NCI-H524 treated with DMSO at 0.1 percent for 48 hours (cell line): ENCODE data around the gene AARS2.
"Not testable (repeated sequence)": the region's sequence is repeated elsewhere in the genome, so short reads cannot be mapped to it uniquely, and the experiment has no call there.

Experiments
- DNase-seq: peaks from one replicate; lab custom pipeline; 2025; lab: John Stamatoyannopoulos, UW

Gene AARS2

DNA sequence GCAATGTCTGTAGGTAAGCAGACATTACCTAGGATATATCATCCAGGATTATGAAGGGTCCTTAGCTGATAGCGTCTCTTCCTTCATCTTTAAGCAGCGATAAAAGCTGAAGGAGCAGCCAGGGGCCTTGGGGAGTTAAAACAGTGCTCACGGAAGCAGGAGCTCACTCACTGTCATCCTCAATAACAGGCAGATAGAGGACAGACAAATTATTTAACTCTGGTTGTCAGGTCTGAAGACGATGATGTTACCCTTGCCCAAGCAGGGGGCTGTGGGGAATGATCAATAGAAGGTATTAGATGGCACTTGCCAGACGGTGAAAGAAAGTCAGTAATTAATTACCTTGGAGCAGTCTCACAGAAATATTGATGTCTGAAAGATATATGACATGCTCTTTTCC is 16.7 kb upstream of the AARS2 start:
- no peak for DNase-seq

DNA sequence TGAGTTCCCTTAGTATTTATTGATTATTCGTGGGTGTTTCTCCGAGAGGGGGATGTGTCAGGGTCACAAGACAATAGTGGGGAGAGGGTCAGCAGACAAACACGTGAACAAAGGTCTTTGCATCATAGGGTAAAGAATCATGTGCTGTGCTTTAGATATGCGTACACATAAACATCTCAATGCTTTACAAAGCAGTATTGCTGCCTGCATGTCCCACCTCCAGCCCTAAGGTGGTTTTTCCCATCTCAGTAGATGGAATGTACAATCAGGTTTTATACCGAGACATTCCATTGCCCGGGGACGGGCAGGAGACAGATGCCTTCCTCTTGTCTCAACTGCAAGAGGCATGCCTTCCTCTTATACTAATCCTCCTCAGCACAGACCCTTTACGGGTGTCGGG is 15.1 kb upstream of the AARS2 start:
- not testable (repeated sequence) for DNase-seq

DNA sequence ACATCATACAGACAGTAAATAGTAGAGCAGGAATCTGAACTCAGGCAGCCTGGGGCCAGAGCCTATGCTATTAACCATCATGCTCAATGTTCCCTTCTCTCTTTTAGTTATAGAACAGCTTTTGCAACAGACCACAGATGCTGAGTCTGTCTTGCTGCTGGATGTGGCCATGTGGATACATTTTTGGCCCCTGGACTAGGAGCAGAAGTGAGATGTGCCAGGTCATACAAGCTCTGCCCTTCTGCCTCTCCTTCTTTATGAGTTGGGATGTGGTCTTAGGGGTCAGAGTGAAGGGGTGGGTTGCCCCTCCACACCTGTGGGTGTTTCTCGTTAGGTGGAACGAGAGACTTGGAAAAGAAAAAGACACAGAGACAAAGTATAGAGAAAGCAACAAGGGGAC is 14.6 kb upstream of the AARS2 start:
- DNase-seq: no peak

DNA sequence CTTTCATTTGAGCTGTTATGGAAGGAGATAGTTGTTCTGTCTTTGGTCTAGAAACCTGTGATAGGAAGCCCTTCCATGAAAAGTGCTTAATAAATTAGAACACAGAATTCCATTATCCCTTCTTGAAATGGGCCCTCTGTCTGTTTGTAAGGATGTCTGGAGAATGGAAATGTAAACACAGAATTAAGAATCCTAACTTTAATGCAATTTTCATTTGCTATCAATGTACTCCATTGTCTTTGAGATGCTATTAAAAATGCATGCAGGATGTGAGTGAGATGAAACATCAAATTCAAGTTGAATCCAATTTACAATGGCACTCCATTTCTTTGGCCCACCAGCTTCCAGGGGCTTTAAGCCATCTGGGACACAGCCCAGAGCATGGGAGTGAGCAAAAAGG is 13.9 kb upstream of the AARS2 start:
- DNase-seq: no peak

DNA sequence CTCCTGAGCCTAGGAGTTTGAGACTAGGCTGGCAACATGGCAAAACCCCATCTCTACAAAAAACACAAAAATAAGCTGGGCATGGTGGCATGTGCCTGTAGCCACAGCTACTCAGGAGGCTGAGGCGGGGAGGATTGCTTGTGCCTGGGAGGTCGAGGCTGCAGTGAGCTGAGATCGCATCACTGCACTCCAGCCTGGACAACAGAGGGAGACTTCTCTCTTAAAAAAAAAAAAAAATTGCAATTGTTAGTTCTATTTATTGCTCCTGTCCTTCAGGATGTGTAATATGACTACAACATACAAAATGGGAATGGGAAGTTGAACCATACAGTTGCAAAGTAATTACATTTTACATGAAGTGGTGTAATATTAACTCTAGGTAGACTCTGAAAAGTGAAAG is 8.1 kb upstream of the AARS2 start:
- no peak for DNase-seq

DNA sequence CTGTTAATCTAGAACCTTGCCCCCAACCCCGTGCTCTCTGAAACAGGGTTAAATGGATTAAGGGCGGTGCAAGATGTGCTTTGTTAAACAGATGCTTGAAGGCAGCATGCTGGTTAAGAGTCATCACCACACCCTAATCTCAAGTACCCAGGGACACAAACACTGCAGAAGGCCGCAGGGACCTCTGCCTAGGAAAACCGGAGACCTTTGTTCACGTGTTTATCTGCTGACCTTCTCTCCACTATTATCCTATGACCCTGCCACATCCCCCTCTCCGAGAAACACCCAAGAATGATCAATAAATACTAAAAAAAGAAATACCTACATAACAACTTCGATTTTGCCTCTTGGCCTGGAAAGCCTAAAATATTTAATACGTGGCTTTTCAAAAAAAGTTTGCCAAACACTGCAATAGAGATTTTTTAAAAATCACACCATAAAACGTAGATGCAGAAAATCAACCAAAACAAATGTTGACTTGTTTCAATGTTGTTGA is 4.0 kb upstream of the AARS2 start:
- DNase-seq: peak; percentile 38

DNA sequence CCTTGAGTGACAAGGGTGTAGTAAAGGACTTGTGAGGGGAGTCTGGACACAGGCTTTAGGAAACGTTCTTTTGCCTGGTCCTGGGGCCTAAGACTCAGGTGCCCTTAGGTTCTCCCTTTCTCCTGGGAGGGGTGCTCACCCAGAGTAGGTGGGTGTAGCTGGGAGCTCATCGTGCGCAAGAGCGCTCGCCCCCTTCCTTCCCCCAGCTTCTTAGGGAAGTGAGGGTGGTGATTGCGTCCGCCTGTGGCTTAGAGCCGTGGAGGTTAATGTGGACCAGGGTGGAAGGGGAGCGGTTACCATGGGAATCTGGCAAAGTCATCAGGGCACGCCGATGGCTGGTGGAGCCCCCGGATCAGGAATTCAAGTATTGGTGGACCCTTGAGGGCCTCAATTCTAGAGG is 3.3 kb upstream of the AARS2 start:
- DNase-seq: no peak

DNA sequence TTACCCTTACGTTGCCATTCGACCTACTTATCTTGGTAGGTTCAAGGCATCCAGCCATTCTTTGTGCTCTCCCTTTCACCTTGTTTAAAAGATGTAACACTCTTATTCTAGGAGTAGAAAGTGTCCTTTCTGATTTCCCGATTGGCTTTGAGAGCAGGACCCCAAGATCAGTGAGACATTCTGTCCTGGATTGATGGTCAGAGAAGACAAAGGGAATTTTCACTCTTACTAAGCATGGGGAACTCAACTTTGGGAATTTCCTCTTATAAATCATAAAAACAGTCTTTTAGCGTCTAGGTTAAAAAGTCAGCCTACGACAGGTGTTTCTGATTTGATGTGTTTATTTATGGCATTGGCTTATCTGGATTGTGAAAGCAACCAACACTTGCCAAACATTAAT is 2.8 kb upstream of the AARS2 start:
- DNase-seq: no peak

DNA sequence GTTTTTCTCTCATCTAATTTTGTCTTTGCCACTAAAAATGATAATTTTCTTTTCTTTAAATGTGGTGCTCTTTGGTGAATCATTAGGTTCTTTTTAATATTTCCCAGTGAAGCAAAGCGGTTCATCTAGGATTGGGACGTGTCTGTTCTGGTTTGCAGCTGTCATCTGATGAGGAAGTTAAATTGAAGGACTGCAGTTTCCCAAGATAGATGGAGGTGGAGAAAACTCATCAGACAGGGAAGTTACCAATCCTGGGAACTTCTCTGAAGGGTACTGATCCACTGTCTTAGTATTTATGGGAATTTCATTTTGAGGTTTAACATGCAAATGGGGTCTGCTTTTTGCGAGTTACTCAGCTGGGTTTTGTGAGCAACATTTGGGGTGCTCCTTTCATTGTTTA is 2.4 kb upstream of the AARS2 start:
- DNase-seq: no peak

DNA sequence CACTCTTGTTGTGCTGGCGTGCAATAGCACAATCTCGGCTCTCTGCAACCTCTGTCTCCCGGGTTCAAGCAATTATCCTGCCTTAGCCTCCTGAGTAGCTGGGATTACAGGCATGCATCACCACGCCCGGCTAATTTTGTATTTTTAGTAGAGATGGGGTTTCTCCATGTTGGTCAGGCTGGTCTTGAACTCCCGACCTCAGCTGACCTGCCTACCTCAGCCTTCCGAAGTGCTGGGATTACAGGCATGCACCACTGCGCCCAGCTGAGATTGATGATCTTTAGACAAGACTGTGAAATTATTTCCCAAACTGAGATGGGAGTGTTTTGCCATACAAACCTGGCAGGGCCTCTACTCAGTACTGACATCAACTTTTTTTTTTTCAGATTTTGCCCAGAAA is 1.5 kb upstream of the AARS2 start:
- not testable (repeated sequence) for DNase-seq

DNA sequence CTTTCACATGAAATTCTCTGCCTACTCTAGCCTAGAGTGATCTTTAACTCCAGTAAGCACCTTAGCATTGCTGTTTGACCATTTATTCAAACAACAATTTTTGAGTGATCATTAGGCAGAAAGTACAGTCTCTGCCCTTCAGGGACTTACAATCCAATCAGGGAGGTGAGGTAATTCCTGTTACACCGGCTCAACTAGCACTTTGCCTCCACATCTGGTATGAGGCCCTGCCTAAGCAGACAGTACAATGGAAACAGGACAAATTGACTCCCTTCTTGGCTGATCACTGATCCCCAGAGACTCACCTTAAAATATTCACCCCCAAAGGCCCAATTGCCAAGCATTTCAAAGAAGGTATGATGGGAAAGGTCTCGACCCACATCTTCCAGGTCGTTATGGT is 1.4 kb downstream of the AARS2 start:
- no peak for DNase-seq

DNA sequence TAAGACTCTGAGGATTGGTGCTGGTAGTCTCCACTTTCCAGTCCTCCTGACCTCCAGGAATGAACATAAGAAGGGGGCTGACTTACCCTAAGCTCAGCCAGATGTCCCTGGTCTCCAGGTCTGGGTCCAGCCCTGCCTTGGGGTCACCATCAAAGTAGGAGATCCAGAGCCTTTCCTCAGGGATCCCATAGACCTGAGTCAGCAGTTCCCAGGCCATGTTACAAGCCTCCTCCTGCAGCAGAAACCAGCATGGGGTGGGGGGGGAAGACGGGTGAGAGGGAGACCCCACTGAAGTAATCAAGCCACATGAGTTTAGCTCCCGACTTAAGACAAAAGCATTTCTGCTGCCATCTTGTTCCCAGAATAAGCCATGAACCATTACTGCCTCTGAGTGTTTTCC is 1.8 kb downstream of the AARS2 start:
- no peak for DNase-seq

DNA sequence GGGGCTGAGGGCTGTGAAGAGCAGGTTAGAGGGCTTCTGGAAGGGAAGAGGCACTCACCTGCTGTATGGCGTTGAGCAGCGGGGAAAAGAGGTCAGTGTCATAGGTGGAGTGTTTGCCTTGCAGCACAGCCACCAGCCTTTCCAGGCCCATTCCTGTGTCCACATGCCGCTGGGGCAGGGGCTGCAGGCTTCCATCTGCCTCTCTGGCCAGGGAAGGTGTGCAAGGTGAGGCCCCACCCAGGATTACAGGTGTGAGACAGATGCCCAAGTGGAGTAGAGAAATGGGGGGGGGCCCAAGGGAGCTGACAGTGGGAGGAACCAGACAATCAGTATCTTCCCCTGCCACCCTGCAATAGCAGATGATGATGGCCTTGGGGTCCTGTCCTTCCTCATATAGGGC is 2.9 kb downstream of the AARS2 start:
- DNase-seq: no peak

DNA sequence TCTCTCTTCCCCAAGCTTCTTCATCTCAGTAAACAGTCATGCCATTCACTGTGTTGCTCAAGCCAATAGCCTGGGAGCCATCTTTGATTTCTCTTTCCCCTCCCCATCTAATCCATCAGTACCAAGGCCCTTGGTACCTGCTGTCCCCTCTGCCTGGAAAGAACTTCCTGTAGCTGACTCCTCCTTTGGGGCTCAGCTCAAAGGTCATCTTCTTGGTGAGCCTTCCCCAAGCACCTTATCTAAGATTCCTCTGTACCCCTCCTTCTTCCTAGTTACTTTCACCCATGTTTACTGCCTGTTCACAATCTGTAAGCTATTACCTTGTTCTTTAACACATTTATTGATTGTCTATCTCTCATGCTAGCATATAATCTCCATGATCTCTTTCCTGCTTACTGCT is 3.5 kb downstream of the AARS2 start:
- no peak for DNase-seq

DNA sequence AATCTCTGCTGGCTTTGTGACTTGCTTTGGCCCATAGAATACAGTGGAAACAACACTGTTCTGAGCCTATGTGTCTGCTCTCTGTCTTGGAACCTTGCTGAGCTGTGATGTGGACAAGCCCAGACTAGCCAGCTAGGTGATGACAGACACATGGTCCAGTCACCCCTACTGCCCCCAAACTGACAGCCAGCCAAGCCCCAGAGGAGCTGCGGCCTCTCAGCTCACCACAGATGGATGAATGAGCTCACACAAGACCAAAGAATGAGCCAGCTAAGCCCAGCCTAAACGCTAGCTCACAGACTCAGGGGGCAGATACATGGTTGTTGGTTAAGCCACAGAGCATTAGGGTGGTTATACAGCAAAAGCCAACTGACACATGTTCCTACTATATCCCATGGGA is 4.1 kb downstream of the AARS2 start:
- DNase-seq: no peak

DNA sequence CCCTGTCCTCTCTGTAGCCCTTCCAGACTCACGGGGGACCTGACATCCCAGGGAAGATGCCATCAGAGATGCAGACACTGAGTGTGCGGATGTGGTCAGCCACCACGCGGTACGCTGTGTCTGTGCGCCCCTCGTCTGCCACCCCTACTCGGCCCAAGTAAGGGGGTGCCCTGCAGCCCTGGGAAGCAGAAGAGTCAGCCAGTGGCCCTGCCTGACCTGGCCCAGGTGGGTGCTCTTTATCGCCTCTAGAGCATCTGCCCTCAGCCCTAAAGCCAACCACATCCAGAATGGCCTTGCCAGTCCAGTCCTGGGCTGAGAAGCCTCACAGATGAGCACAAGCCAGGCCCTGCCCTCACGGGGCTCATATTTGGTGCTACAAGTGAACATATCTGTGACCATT is 5.9 kb downstream of the AARS2 start:
- DNase-seq: no peak

DNA sequence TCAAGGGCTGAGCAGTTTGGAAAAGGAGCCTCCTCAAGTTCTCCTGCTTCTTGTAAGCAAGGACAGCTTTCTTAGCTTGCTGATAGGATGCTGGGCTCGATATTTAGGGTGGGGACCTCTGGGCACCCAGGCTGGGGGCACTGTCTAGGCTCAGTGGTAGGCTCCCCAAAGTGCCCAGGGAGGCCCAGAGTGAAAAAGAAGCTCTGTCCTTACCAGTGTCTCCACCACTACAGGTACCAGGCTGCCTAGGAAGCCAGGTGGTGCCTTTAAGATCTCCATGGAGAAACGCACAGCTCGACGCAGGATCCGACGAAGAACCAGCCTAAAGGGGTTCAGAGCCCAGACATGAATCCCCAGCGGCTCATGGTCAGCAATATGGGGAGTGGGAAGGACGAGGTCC is 6.4 kb downstream of the AARS2 start:
- no peak for DNase-seq

DNA sequence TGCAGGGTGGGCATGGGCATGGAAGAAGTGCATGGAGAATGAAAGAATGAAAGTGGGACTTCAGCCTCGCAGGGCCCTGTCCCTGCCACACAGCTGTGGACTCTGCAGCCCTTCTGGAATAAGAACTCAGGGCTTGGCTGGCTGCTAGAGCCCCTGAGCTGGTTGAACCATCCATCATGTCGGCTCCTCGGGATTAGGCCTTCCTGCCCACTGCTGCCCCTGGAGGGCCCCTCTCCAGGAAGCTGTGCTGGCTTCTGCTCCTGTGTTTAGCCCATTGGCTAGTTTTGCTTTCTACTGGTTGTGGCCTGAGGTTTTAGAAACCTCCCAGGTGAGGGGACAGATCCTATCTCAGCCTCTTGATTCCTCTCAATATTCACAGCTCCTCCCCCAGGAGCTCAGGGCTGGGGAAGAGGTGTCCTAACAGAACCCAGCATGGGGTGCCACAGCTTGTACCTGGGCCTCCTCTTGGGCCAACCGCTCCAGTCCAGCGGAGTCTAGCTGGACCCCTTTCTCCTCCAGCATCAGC is 7.9 kb downstream of the AARS2 start:
- DNase-seq: no peak

DNA sequence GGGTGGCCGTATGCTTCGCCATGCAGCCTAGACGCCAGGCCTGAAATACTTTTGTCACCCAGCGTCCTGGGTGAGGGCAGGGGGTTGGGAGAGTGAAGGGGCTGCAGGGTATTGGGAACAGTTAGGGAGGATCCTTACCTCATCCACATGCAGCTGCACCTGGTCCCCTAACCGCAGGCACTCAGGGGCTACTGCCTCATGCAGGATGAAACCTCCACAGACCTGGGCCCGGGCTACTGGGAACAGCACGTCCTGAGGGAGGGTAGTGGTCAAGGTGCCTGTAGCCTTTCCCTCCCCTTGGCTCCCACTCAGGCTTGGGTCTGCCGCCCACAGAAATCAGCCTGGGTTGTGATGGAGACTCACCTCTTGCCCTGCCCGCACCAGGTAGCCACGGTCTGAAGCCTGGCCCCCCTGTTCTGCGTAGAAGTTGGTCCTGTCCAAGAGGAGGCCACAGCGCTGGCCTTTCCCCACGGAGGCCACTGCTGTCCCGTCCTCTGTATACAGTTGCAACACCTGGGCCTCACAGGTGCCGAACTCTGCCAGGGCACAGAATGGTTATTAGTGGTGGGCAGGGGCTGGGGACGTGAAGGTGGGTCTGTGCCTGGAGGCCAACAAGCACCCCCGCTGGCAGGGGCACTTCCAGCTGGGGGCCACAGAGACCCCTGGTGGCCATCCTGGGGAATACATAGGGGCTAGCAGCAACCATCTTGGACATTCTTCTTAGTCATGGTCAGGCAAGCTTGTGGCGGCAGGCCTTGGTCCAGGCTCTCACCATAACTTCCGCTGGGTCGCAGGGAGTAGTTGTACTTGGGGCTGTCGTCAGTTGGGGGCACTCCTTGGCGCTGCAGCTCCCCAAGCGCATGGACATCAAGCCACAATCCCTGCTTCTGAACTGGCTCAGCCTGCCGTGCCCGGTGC is 8.6 kb downstream of the AARS2 start:
- no peak for DNase-seq

DNA sequence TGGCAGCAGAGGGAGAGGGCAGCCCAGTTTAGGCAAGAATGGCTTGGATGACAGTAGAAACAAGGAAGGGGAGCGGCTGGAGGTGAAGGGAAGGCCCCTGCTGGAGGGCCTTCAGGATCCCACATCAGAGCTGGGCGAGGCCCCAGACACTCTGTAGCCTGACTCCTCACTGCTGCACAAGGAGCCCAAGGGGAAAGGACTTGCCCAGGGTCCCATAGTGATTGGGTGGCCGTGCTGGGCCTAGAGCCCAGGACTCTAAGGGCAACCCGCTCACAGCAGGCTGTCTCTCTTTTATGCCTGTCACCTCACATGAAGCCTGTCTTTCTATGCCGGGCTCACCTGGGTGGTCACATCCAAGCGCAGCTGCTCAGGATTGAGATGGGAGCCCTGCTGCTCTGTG is 9.3 kb downstream of the AARS2 start:
- no peak for DNase-seq

DNA sequence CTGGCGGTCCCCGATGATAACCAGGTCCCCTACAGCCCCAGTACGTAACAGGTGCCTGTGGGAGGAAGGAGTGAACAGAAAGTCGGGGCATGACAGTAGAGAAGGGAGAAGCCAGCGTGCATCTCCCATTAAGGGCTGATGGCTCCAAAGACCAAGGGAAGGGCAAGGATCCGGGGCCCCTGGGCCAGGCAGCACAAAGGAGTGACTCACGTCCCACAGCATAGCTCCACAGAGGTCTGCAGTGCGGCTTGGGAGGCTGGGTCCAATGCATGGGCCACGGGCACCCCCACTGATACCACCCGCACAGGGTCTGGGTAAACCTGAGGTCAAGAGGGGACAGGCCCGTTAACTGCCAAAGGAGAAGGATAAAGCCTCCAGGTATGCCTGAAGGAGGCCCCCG is 10.3 kb downstream of the AARS2 start:
- DNase-seq: no peak

DNA sequence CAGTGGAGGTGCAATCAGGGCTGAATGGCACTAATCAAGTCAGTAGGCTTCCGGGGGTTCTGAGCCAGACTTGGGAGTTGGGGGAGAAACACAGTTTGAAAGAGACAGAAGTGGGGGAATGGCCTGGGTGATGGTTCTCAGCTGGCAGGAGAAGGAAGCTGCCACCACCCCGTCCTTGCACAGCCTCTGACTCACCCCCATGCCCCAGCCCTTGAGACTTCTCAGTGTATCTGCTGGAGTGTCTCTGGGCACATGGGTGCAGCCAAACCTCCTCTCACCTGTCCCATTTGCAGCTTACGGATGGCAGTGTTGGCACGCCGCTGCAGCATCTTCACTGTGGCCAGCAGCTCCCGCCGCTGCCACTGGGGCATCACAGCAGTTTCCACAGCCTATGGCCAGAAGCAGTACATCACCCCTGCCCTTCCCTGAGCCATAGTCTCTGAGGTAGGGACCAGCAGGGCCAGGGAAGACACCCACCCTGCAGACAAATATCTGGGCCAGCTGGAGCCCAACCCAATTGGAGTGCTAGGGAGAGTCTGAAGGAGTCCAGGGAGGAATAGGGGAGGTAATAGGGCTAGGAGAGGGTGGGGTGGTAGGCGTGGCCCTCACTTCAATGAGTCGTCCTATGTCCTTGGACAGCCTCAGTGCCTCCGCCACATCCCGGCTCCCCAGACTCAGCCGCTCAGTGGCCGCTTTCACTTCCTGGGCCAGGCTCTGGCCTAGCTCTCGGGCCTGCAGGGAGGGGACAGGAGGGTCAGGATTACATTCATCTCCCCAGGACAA is 11.2 kb downstream of the AARS2 start:
- no peak for DNase-seq

DNA sequence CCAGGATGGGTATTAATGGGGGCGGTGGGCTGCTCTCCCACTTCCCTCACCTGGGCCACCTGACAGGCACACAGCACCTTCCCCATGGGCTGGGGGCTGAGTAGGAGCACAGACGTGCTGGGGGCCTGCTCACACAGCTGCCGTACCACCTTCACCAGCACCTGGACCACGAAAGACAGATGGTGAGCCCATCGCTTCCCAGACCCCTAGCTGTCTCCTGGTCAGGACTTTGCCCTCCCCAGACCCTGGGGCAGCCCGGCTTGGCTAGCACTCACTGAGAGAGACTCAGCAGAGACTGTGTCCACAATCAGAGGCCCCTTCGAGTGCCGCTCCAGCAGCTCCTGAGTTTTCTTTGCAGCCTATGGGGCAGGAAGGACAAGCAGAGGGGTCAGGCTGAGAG is 12.0 kb downstream of the AARS2 start:
- DNase-seq: no peak
